Activated naive CD4-positive, alpha-beta T cell treated with anti-CD3 and anti-CD28 coated beads, Interleukin-2, amount 50 U/mL, for 16 hours (primary cell): ENCODE data around the gene NAGLU.

Experiments used
- DNase-seq: peaks from one replicate; pipeline ENCODE4 v3.0.0-alpha.2; 2020

Gene NAGLU

DNA sequence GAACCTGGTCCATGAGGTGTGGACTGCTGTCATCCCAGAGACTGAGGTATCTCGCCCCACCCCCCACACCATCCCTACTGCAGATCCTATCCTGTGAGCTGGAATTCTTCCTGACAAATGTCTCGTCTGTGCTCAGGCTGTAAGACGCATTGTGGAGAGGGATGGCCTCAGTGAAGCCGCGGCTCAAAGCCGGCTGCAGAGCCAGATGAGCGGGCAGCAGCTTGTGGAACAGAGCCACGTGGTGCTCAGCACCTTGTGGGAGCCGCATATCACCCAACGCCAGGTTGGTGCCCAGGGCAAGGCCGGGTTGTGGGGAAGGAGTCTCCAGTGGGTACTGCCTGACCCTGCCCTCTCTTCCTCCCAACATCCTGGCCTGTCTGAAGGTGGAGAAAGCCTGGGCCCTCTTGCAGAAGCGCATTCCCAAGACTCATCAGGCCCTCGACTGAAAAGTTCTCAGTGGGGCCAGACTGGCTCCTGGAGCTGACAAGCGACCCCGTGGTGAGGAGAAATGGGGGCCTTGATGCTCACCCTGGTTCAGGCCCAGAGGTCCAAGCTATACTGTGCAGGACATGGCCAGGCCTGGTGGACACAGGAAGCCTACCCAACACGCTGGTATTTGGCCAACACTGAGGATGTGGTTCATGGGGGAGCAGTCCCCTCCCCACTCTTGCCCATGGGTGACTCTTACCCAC lies 29.6 kb downstream of the NAGLU start:
- no peak for DNase-seq

GRCh38 chr17:42566215-42566882 lies 30.3 kb downstream of the NAGLU start:
- DNase-seq, result no peak

GRCh38 chr17:42566883-42567573 lies 31.0 kb downstream of the NAGLU start, which contains the start of gene MLX:
Gene MLX (plus strand): TSS chr17:42567100. CDS start chr17:42567125, 25 bp downstream.
- DNase-seq, result peak; percentile 90

- no peak for DNase-seq
These were observed 32.5 kb downstream of the NAGLU start for GRCh38 chr17:42568341-42569111.

DNA sequence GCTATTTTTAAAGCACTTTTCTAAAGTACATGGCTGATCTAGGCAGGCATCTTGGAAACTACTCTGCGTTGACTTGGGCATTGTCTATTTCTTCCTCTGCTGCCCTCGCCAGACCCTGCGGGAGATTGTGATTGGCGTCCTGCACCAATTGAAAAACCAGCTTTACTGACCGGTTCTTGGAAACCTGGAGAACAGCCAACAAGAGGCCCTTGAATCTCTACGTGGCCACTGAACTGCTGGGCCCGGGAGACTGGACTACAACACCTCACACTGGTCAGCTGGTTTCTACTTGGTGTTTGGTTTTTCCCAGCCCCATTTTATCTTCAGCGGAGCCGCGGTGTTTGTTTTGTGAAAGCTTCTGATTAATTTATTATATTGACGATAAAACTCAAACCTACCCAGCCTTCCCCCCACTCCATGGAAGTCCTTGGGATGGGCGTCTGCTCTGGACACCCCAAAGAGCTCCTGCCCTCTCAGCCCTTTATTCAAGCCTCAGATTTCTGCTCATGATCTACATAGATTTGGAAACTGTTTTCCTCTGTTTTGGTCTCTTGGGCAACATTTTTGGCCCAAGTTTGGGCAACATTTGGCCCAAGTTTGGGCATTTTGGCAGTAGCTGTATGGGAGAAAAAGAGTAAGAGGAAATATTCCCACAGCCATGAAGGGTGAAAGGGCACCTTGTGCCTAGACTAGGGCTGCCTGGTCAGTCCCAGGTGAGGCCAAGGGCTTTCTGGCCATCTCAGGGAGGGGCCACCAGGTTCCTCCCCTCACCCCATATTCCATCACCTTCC lies 35.6 kb downstream of the NAGLU start:
- no peak for DNase-seq

DNA sequence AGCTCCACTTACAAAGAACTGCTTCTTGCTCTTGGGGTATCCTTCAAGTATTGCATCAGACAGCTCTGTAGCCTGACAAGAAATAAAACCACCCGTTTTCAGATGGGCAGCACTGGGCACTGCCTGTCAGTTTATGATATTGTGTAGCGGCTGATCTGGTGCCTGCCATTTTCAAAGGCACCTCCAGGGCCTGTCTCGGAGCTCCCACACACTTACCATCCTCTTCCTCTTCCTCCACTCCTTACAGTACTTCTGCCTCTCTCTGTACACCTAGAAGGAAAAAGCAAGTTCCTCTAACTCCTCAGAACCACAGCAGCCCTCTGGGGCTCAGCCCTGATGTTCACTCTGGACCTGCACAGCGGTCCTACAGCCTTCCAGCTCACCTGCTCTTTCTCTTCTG lies 37.1 kb downstream of the NAGLU start:
- DNase-seq, result no peak

GRCh38 chr17:42574463-42574862 lies 38.4 kb downstream of the NAGLU start:
- DNase-seq, result no peak

GRCh38 chr17:42577140-42577531 lies 41.1 kb downstream of the NAGLU start:
- no peak for DNase-seq

DNA sequence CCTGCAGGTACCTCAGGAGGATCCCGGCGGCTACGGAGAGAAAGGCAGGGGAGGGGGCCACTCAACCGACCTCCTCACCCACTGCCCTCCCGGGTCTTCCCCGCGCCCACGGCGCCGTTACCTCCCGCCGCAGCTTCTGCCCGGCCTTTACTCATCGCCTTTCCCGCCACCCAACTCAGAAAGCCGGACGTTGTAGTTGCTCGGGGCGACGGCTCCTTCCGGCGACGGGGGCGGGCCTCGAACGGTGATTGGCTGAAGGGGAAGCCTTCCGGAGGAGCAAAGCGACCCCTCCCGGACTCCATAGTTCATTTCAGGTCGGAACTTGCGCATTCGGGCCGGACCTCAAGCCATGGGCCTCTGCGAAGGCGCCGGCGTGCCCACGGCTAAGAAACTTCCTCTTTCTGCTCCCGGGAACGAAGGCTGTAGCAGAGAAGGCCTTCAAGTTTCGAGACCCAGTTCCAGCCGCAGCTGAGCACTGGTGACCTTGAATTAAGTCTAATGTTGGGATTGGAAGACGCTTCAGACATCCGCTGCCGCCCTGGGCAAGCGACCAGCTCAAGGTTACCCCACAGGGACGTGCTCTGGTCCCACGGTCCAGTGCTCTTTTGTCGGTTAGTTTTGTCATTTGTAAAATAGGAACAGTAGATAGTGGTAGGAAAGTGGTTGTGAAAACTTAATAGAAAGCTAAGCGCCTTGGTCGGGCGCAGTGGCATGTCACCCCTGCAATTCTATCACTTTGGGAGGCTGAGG lies 41.7 kb downstream of the NAGLU start, which contains the start of gene PSMC3IP:
Gene PSMC3IP (minus strand): TSS at position 198 of the 750 bp plus-strand sequence. CDS start 43 bp downstream, at position 155.
- peak; percentile 92 for DNase-seq

DNA sequence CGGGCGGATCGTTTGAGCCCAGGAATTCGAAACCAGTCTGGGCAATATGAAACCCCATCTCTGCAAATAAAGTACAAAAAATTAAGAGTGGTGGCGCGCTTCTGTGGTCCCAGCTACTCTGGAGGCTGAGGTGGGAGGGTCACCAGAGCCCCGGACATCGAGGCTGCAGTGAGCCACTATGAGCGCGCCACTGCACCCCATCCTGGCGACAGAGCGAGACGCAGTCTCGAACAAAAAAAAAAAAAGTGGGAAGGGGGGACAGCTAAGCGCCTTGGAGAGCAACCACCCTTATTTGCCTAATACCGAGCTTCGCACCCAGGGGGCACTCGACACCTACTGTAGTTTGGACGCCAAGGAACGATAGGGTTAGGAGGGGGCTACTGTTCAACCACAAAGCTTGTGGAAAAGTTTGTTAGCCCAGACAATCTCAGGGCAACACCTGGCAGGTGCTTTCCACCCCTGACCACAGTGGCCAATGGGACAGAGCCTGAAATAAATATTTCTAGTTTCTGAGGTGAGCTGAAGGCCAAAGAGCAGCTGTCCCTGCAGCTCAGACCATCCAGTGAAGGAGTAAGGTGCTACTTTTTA lies 42.3 kb downstream of the NAGLU start:
- peak; percentile 78 for DNase-seq

GRCh38 chr17:42579794-42580551 lies 43.9 kb downstream of the NAGLU start:
- no peak for DNase-seq

DNA sequence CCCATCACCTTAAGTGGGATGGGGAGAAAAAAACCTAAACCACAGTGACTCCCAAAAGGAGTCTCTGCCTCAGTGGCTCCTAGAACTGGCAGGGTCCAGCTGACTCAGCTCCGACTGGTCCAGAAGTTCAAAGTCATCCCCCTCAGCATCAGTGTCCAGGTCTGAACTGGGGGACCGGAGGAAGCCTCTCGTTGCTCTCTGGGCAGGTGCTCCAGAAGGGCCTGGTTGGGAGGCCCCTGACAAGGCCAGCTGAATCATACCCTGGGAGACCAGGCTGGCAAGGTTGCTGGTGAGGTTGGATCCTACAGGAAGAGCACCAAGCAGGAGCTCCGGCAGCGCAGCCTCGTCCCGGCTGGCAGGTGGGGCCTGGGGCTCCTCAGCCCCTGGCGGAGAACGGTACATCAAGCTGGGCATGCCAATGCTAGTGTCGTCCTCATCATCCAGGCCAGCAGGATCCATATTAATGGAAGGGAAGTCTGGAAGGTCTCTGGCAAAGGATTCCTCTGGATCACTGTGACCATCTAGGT lies 45.8 kb downstream of the NAGLU start:
- DNase-seq, result no peak

GRCh38 chr17:42584880-42585279 lies 48.8 kb downstream of the NAGLU start:
- no peak for DNase-seq

GRCh38 chr17:42585353-42585752 lies 49.3 kb downstream of the NAGLU start:
- DNase-seq, result no peak

DNA sequence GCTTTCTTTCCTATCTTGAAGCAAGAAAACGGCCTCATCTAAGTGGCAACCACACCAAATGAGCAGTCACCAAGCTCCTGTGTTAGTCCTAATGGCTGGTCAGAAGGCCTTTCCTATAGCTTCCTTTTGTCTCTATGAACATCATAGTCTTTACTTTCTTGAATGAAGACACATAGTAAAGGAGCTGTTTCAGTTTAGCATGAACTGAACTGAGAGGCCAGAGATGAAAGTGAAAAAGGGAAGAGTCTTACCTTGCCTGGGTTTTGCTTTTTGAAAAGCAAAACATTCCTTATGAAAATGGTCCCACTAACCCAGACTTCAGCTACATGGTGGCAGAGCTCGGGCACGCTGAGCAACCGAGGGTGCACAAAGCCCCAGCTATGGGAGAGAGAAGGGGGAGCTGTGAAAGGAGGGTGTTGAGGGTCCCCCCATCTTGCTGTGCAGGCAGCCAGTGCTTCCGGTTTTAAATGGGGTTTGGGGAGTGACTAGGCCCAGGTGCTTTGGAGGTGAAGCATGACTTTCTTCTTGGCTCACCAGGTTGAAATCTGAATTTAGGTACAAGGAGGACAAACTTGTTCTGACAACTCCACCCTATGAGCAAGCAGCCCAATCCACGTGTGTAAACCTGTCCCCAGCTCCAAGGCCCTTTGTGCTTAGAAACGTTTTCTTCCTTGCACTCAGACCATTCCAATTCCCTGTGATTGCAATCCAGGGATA lies 50.6 kb downstream of the NAGLU start:
- DNase-seq, result no peak

GRCh38 chr17:42590886-42591285 lies 54.8 kb downstream of the NAGLU start:
- DNase-seq, result no peak

DNA sequence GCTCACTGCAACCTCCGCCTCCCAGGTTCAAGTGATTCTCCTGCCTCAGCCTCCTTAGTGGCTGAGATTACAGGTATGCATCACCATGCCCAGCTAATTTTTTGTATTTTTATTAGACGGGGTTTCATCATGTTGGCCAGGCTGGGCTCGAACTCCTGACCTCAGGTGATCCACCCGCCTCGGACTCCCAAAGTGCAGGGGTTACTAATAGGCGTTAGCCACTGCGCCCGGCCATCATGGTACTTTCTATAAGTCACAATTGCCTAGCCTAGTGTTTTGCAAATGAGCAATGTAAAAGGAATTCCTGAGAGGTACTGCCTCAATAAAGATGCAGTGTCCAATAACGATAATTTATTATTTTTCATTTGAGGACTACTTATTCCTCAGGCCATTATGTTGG lies 55.4 kb downstream of the NAGLU start:
- DNase-seq, result no peak
